CD8-positive, alpha-beta memory T cell (primary cell): ENCODE results near the gene CADM2. TPM values are rescaled to one million over a fixed set of nuclear protein-coding genes. Genes with fewer than 3 reads are reported as not detected.

Experiments used
- CTCF ChIA-PET: fragments of 350-600 bp; sonication (Branson Sonifier 250); formaldehyde crosslinking; loops from one replicate; lab custom pipeline; 2021; ENCODE audit warnings: antibody characterized with exemption; lab: Charles Lee
- POLR2A ChIA-PET: fragments of 350-600 bp; sonication (Branson Sonifier 250); formaldehyde crosslinking; loops from one replicate; lab custom pipeline; 2021; ENCODE audit warnings: antibody characterized with exemption; lab: Charles Lee
- DNase-seq, 5 donors: peaks; one replicate each; pipeline versions ENCODE4 v3.0.0 to v3.0.0-alpha.2; 2020 to 2022; ENCODE audit warnings: mixed read lengths in 1 of 5
- H3K27ac ChIP-seq: one replicate; pipeline ENCODE4 v1.7.0; 2013; ENCODE audit warnings: low read depth, mild to moderate bottlenecking, low read length, moderate library complexity
- H3K27me3 ChIP-seq: 2 replicates; pipeline ENCODE4 v1.7.0; 2013; ENCODE audit warnings: low read length, mild to moderate bottlenecking; ENCODE audit not compliant: insufficient read depth, poor library complexity, severe bottlenecking
- H3K36me3 ChIP-seq: 2 replicates; pipeline ENCODE4 v1.7.0; 2013; ENCODE audit warnings: mild to moderate bottlenecking, low read length, moderate library complexity; ENCODE audit not compliant: insufficient read depth
- H3K4me1 ChIP-seq: 2 replicates; pipeline ENCODE4 v1.7.0; 2013; ENCODE audit warnings: mild to moderate bottlenecking, low read length, moderate library complexity; ENCODE audit not compliant: insufficient read depth
- H3K4me3 ChIP-seq: 2 replicates; pipeline ENCODE4 v1.7.0; 2013; ENCODE audit warnings: mild to moderate bottlenecking, low read length
- H3K9me3 ChIP-seq: 2 replicates; pipeline ENCODE4 v1.7.0; 2013; ENCODE audit warnings: mild to moderate bottlenecking, low read length
- H3K27ac Mint-ChIP-seq, 8 donors: one replicate each; pipeline ENCODE4 v1.8.0; 2020 to 2021; ENCODE audit warnings: mixed read lengths in 8 of 8, mild to moderate bottlenecking in 6 of 8, inconsistent platforms in 3 of 8, moderate library complexity in 3 of 8
- H3K27me3 Mint-ChIP-seq, 2 donors: one replicate each; pipeline ENCODE4 v1.8.0; 2020 to 2021; ENCODE audit warnings: mixed read lengths in 2 of 2, mild to moderate bottlenecking in 1 of 2, moderate library complexity in 1 of 2
- H3K36me3 Mint-ChIP-seq, 3 donors: one replicate each; pipeline ENCODE4 v1.8.0; 2020 to 2021; ENCODE audit warnings: mixed read lengths in 3 of 3, inconsistent platforms in 1 of 3, mild to moderate bottlenecking in 1 of 3
- H3K4me1 Mint-ChIP-seq, 3 donors: one replicate each; pipeline ENCODE4 v1.8.0; 2020 to 2021; ENCODE audit warnings: mixed read lengths in 3 of 3, inconsistent platforms in 1 of 3, mild to moderate bottlenecking in 1 of 3
- H3K4me3 Mint-ChIP-seq, 7 donors: one replicate each; pipeline ENCODE4 v1.8.0; 2020 to 2021; ENCODE audit warnings: mixed read lengths in 7 of 7, mild to moderate bottlenecking in 6 of 7, moderate library complexity in 4 of 7, inconsistent platforms in 2 of 7
- H3K9me3 Mint-ChIP-seq, 5 donors: one replicate each; pipeline ENCODE4 v1.8.0; 2020 to 2022; ENCODE audit warnings: mixed read lengths in 5 of 5, mild to moderate bottlenecking in 3 of 5, moderate library complexity in 2 of 5, inconsistent platforms in 1 of 5
- polyA plus RNA-seq: library from polyadenylated mRNA; unstranded; fragments of 300-500 nt; fragmentation: Illumina TruSeq; gene quantifications from one replicate; pipeline ENCODE4 v1.2.3, GENCODE V29; 2021
- total RNA-seq, 2 experiments: library from RNA; stranded (reverse); gene quantifications; one replicate each; pipeline ENCODE4 v1.2.3, GENCODE V29; 2021

Gene CADM2
- total and polyA plus RNA-seq, 3 experiments from 2014 or later = 0.22 to 0.27 TPM; not detected in 1

DNA sequence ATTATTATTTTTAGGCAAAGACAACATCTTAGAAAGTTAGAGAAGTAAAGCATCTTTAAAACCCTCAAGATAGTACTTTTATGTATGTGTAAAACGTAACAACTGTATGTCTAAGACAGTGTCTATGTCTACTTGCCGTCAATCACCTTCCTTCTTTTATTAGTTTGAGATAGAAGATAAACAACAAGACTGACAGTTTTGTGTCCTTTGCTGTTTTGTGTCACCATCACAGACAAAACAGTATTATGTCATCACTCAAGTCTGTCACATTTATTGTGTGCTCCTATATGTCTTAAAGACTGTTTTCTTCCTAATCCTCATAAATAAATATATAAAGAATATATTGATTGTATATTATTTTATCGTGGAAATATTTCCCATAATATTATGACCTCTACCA is 908.3 kb downstream of the CADM2 start:
- Histone ChIP-seq H3K36me3 (no peaks in the 10 kb centered on the region), H3K4me3 (no peak overlapping the region), H3K4me1 (no peaks in the 10 kb centered on the region), H3K27me3 (no peaks in the 10 kb centered on the region), H3K9me3 (no peaks in the 10 kb centered on the region), H3K27ac (no peak overlapping the region)
- H3K9me3 Mint-ChIP-seq = peaks cover 3 to 23% (median 4%) of the 10 kb centered on the region in 5 donors
- ChIA-PET POLR2A (no interaction called here), CTCF (no interaction called here)
- H3K4me3 Mint-ChIP-seq = no peak overlapping the region
- H3K27ac Mint-ChIP-seq = no peak overlapping the region
- no peaks in the 10 kb centered on the region for H3K36me3 Mint-ChIP-seq
- no peak for DNase-seq
- H3K4me1 Mint-ChIP-seq = no peaks in the 10 kb centered on the region
- no peaks in the 10 kb centered on the region for H3K27me3 Mint-ChIP-seq

DNA sequence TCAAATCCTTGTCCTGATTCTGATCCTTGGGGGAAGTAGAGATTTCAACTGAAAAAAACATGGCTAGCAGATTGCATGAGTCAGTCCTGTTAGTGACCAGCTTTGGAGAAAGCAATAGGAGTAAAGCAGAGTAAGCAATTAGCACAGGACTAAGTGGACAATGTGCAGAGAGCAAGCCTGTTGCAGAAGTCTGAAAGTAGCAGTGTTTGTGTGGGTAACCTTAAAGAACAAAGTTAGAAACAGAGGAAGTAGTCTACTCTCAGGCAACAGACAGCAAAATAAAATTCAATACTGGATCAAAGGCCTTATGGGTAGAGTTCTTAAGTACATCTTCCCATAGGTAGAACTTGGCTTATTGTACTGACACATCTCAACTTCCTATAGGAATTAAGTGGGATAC is 916.8 kb downstream of the CADM2 start:
- no peaks in the 10 kb centered on the region for H3K4me1 ChIP-seq
- H3K4me3 ChIP-seq = no peak overlapping the region
- POLR2A ChIA-PET = no interaction called here
- CTCF ChIA-PET = no interaction called here
- no peaks in the 10 kb centered on the region for H3K27me3 ChIP-seq
- Mint-ChIP-seq H3K4me3 (no peak overlapping the region), H3K27me3 (no peaks in the 10 kb centered on the region), H3K27ac (no peak overlapping the region), H3K9me3 (peaks cover 0 to 24% (median 6%) of the 10 kb centered on the region in 5 donors), H3K4me1 (no peaks in the 10 kb centered on the region), H3K36me3 (no peaks in the 10 kb centered on the region)
- no peak for DNase-seq
- no peaks in the 10 kb centered on the region for H3K36me3 ChIP-seq
- no peaks in the 10 kb centered on the region for H3K9me3 ChIP-seq
- no peak overlapping the region for H3K27ac ChIP-seq

DNA sequence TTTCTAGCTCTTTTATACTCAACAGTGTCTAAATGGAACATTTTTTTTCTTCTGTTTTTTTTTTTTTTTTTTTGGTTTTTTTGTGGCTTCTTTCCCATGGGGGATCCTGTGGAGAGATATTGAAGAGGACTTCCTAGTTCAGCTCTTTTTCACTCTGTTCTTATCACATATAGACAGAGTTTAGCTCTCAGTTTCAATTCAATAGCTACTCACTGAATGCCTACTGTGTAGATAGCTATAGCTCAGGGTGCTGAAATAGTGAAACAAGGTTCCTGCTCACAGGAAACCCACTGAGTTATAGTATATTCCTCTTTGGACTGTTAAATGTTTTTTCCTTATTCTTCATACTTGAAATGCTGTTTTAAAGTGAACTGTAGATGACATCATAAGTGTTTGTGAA is 918.8 kb downstream of the CADM2 start:
- Histone ChIP-seq H3K27me3 (no peaks in the 10 kb centered on the region), H3K4me1 (no peaks in the 10 kb centered on the region), H3K36me3 (no peaks in the 10 kb centered on the region), H3K9me3 (no peaks in the 10 kb centered on the region), H3K4me3 (no peak overlapping the region), H3K27ac (no peak overlapping the region)
- no peak for DNase-seq
- Mint-ChIP-seq H3K27ac (no peak overlapping the region), H3K27me3 (no peaks in the 10 kb centered on the region), H3K9me3 (peaks cover 3 to 18% (median 5%) of the 10 kb centered on the region in 5 donors), H3K4me1 (no peaks in the 10 kb centered on the region), H3K36me3 (no peaks in the 10 kb centered on the region), H3K4me3 (no peak overlapping the region)
- ChIA-PET POLR2A (no interaction called here), CTCF (no interaction called here)

GRCh38 chr3:85881833-85882393 is 923.1 kb downstream of the CADM2 start:
- H3K4me1 Mint-ChIP-seq = no peaks in the 10 kb centered on the region
- H3K36me3 Mint-ChIP-seq = no peaks in the 10 kb centered on the region
- Histone ChIP-seq H3K36me3 (no peaks in the 10 kb centered on the region), H3K27me3 (no peaks in the 10 kb centered on the region), H3K4me1 (no peaks in the 10 kb centered on the region), H3K4me3 (no peak overlapping the region), H3K27ac (no peak overlapping the region), H3K9me3 (no peaks in the 10 kb centered on the region)
- H3K27me3 Mint-ChIP-seq = no peaks in the 10 kb centered on the region
- ChIA-PET CTCF (no interaction called here), POLR2A (no interaction called here)
- no peak for DNase-seq
- peaks cover 5 to 21% (median 6%) of the 10 kb centered on the region in 5 donors for H3K9me3 Mint-ChIP-seq
- H3K27ac Mint-ChIP-seq = no peak overlapping the region
- H3K4me3 Mint-ChIP-seq = no peak overlapping the region

DNA sequence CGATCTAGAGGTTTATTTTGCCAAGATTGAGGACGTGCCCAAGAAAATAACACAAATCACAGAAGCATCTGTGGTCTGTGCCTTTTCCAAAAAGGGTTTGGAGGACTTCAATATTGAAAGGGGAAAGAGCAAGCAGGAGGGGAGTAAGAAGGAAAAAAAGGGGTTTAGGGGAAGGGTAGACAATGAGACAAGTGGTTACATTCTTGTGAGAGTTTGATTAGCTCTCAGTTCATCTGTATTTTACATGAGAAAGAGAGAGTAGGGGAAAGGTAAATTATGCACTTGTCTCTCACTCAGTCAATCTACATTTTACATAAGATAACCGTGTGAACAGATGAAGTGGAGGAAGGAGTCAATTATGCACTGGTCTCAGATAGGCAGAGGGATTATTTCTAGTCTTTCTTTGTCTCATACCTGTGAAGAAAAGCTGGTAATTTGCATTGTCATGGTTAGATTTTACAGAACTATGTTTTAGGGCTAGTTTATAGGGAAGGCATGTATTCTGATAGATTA is 931.3 kb downstream of the CADM2 start:
- Mint-ChIP-seq H3K4me3 (no peak overlapping the region), H3K27me3 (no peaks in the 10 kb centered on the region), H3K36me3 (no peaks in the 10 kb centered on the region), H3K4me1 (no peaks in the 10 kb centered on the region), H3K27ac (no peak overlapping the region), H3K9me3 (peaks cover 5 to 22% (median 10%) of the 10 kb centered on the region in 5 donors)
- Histone ChIP-seq H3K9me3 (no peaks in the 10 kb centered on the region), H3K36me3 (no peaks in the 10 kb centered on the region), H3K27ac (no peak overlapping the region), H3K4me1 (no peaks in the 10 kb centered on the region), H3K27me3 (no peaks in the 10 kb centered on the region), H3K4me3 (no peak overlapping the region)
- ChIA-PET CTCF (no interaction called here), POLR2A (no interaction called here)
- DNase-seq = no peak

- peaks cover 0 to 1% of the 10 kb centered on the region in 2 donors for H3K27me3 Mint-ChIP-seq
- POLR2A ChIA-PET = no interaction called here
- H3K36me3 ChIP-seq = no peaks in the 10 kb centered on the region
Observed at GRCh38 chr3:85903434-85903833, 944.6 kb downstream of the CADM2 start.

DNA sequence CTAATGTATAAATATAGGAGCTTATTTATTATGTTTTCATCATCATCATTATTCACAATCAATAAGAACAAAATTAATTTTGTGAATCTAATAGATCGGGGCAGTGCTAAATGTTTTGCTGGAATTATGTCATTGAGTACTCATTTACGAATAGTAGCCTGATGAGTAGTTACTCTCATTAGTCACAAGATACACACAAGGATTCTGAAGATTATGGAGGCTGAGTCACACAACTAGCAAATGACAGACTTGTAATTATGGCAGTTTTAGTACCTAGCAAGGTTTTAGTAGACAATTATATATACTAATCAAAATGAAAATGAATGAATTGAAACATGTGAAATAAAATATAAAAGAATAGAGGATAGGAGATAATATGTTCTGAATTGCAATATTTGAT is 954.2 kb downstream of the CADM2 start:
- Histone ChIP-seq H3K4me3 (no peak overlapping the region), H3K4me1 (no peaks in the 10 kb centered on the region), H3K9me3 (no peaks in the 10 kb centered on the region), H3K27ac (no peak overlapping the region), H3K36me3 (no peaks in the 10 kb centered on the region), H3K27me3 (no peaks in the 10 kb centered on the region)
- Mint-ChIP-seq H3K27me3 (no peaks in the 10 kb centered on the region), H3K4me3 (no peak overlapping the region), H3K36me3 (no peaks in the 10 kb centered on the region), H3K27ac (no peak overlapping the region), H3K9me3 (peaks cover 0 to 25% (median 7%) of the 10 kb centered on the region in 5 donors), H3K4me1 (no peaks in the 10 kb centered on the region)
- DNase-seq = no peak
- ChIA-PET POLR2A (no interaction called here), CTCF (no interaction called here)

More at GRCh38 chr3:85903434-85903833, 944.6 kb downstream of the CADM2 start:
- Mint-ChIP-seq H3K9me3 (peaks cover 2 to 37% (median 9%) of the 10 kb centered on the region in 5 donors), H3K4me3 (no peak overlapping the region), H3K36me3 (no peaks in the 10 kb centered on the region), H3K4me1 (no peaks in the 10 kb centered on the region), H3K27ac (no peak overlapping the region)
- Histone ChIP-seq H3K27ac (no peak overlapping the region), H3K9me3 (no peaks in the 10 kb centered on the region), H3K27me3 (no peaks in the 10 kb centered on the region), H3K4me1 (no peaks in the 10 kb centered on the region), H3K4me3 (no peak overlapping the region)
- CTCF ChIA-PET = no interaction called here
- no peak for DNase-seq

DNA sequence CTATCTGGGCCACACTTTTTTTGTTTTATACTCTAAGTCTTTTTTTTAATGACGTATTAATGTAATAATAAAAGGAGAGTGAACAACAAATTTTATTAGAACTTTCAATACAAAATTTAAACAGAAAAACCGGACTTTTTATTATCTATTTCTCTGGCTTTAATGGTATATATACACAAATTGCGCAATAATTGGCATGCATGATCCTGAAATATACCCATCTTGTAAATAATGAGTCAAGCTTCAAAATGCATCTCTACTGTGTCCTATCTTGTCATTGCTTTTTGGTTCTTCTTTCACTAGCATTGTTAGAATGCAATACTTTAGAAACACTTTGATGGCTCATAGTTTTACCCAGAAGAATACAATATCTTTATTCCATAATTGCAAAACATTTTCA is 963.6 kb downstream of the CADM2 start:
- no peaks in the 10 kb centered on the region for H3K36me3 Mint-ChIP-seq
- no peaks in the 10 kb centered on the region for H3K27me3 Mint-ChIP-seq
- ChIA-PET POLR2A (no interaction called here), CTCF (no interaction called here)
- no peak overlapping the region for H3K4me3 ChIP-seq
- DNase-seq = no peak
- H3K27ac ChIP-seq = no peak overlapping the region
- H3K4me1 Mint-ChIP-seq = no peaks in the 10 kb centered on the region
- H3K4me1 ChIP-seq = no peaks in the 10 kb centered on the region
- no peaks in the 10 kb centered on the region for H3K27me3 ChIP-seq
- H3K9me3 ChIP-seq = no peaks in the 10 kb centered on the region
- H3K36me3 ChIP-seq = no peaks in the 10 kb centered on the region
- no peak overlapping the region for H3K27ac Mint-ChIP-seq
- no peak overlapping the region for H3K4me3 Mint-ChIP-seq
- peaks cover 5 to 18% (median 11%) of the 10 kb centered on the region in 5 donors for H3K9me3 Mint-ChIP-seq
